Common myeloid progenitor, CD34-positive (primary cell): ENCODE results near the gene MAGEA6.
"Not testable (repeated sequence)": the region's sequence is repeated elsewhere in the genome, so short reads cannot be mapped to it uniquely, and the experiment has no call there.

Experiments
- CTCF ChIA-PET: fragments of 350-600 bp; sonication (Branson Sonifier 250); formaldehyde crosslinking; loops from one replicate; lab custom pipeline; 2021; ENCODE audit warnings: antibody characterized with exemption; lab: Charles Lee
- POLR2A ChIA-PET: fragments of 350-600 bp; sonication (Branson Sonifier 250); formaldehyde crosslinking; loops from one replicate; lab custom pipeline; 2021; ENCODE audit warnings: antibody characterized with exemption; lab: Charles Lee
- DNase-seq, 3 donors: peaks; one replicate each; pipeline versions ENCODE4 v3.0.0 to v3.0.0-alpha.2; 2013
- H3K27ac ChIP-seq, 2 experiments: 1 replicate in 1 of 2; 2 replicates in 1 of 2; pipeline ENCODE4 v1.7.0; 2013; ENCODE audit warnings: inconsistent platforms in 2 of 2, low read length in 2 of 2, mild to moderate bottlenecking in 2 of 2, low read depth in 1 of 2, moderate library complexity in 1 of 2; ENCODE audit not compliant: severe bottlenecking in 2 of 2, insufficient read depth in 1 of 2, poor library complexity in 1 of 2
- H3K27me3 ChIP-seq, 5 experiments: replicated peaks in 2 of 5; 1 replicate in 3 of 5; 2 replicates in 2 of 5; pipeline versions ENCODE4 v1.6.1 to v1.7.0; 2013; ENCODE audit warnings: low read length in 4 of 5, mild to moderate bottlenecking in 2 of 5, moderate library complexity in 2 of 5, inconsistent platforms in 1 of 5; ENCODE audit not compliant: insufficient read depth in 5 of 5, control insufficient read depth in 4 of 5
- H3K36me3 ChIP-seq, 4 experiments: 1 replicate in 2 of 4; 2 replicates in 2 of 4; pipeline versions ENCODE4 v1.6.1 to v1.7.0; 2013; ENCODE audit warnings: low read length in 3 of 4, control low read depth in 1 of 4, mild to moderate bottlenecking in 1 of 4; ENCODE audit not compliant: control insufficient read depth in 4 of 4, insufficient read depth in 4 of 4
- H3K4me1 ChIP-seq, 4 experiments: 1 replicate in 3 of 4; 2 replicates in 1 of 4; pipeline versions ENCODE4 v1.6.1 to v1.7.1; 2013; ENCODE audit warnings: low read length in 3 of 4, mild to moderate bottlenecking in 3 of 4, control low read depth in 1 of 4, inconsistent platforms in 1 of 4, moderate library complexity in 1 of 4; ENCODE audit not compliant: control insufficient read depth in 4 of 4, insufficient read depth in 4 of 4; ENCODE audit errors: control extremely low read depth in 1 of 4
- H3K4me3 ChIP-seq, 7 experiments: 1 replicate in 4 of 7; 2 replicates in 3 of 7; pipeline versions ENCODE4 v1.5.1 to v1.7.0; 2013; ENCODE audit warnings: mild to moderate bottlenecking in 7 of 7, low read length in 6 of 7, moderate library complexity in 6 of 7, inconsistent platforms in 2 of 7, low read depth in 2 of 7, control low read depth in 1 of 7; ENCODE audit not compliant: insufficient read depth in 4 of 7, control insufficient read depth in 1 of 7; ENCODE audit errors: extremely low read depth in 1 of 7
- H3K9me3 ChIP-seq, 5 experiments: 1 replicate in 4 of 5; 2 replicates in 1 of 5; pipeline versions ENCODE4 v1.6.1 to v1.7.1; 2013; ENCODE audit warnings: low read length in 4 of 5, mild to moderate bottlenecking in 2 of 5, inconsistent platforms in 1 of 5, low read depth in 1 of 5, moderate library complexity in 1 of 5; ENCODE audit not compliant: control insufficient read depth in 4 of 5, insufficient read depth in 2 of 5; ENCODE audit errors: control extremely low read depth in 1 of 5
- WGBS: methylation state at CpG from one replicate; pipeline ENCODE4 v1.1.5; 2013; ENCODE audit not compliant: insufficient coverage; 5-methylcytosine and 5-hydroxymethylcytosine counted together

Gene MAGEA6

DNA sequence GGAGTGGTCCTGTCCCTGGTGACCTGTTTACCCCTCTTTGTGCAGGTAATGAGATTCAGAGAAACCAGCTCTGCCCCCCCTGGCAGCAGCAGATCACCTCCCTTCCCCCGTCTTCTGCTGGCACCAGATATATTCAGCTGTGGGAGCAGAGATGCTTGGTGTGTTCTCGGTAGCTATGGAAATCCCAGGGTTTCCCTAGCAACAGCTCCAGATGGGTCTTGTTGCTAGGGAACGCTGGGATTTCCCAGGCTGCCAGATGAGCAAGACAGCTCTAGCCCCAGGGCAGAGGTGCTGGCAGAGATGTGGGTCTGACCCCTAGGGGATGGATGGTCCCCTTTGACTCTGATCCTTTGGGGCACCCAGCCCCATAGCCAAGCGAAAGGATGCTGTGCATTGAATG lies 40.9 kb upstream of the MAGEA6 start:
- WGBS = 59% methylated on average over 4 of the region's 4 CpGs
- POLR2A ChIA-PET = no interaction called here
- H3K4me1 ChIP-seq = peaks cover 0 to 2% (median 0%) of the 10 kb centered on the region in 4 experiments
- no peak overlapping the region for H3K27ac ChIP-seq
- DNase-seq = no peak
- no peaks in the 10 kb centered on the region for H3K36me3 ChIP-seq
- no peaks in the 10 kb centered on the region for H3K9me3 ChIP-seq
- no peak overlapping the region for H3K4me3 ChIP-seq
- CTCF ChIA-PET = no interaction called here
- H3K27me3 ChIP-seq = peaks cover 0 to 8% (median 0%) of the 10 kb centered on the region in 5 experiments

- H3K4me3 ChIP-seq = no peak overlapping the region
- H3K27me3 ChIP-seq = peaks cover 0 to 13% (median 0%) of the 10 kb centered on the region in 5 experiments
- DNase-seq = no peak
- H3K4me1 ChIP-seq = peaks cover 0 to 3% (median 0%) of the 10 kb centered on the region in 4 experiments
- POLR2A ChIA-PET = no interaction called here
- CTCF ChIA-PET = no interaction called here
- no peaks in the 10 kb centered on the region for H3K36me3 ChIP-seq
- 96% methylated on average over 4 of the region's 4 CpGs for WGBS
- H3K9me3 ChIP-seq = no peaks in the 10 kb centered on the region
- H3K27ac ChIP-seq = no peak overlapping the region
Measured at GRCh38 chrX:152806035-152806434, 36.5 kb upstream of the MAGEA6 start.

DNA sequence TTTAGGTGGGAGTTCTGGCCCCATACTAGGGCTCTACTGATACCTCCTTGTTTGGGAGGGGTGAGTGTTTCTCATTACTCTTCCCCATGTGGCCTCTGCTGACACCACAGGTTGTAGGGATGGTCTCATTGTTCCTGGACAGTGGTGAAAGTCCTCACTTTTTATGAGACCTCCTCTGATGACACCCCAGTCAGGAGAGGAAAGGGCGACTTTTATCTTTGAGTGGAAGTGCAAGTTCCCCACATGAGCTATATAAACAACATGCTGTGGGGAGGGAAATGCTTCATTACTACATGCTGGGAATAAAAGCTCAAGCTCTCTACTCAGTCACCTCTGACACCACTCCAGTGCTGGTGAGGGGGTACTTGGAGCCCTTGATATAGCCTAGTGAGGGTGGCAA lies 29.5 kb upstream of the MAGEA6 start:
- POLR2A ChIA-PET = no interaction called here
- Histone ChIP-seq H3K27ac (no peak overlapping the region), H3K9me3 (no peaks in the 10 kb centered on the region), H3K36me3 (no peaks in the 10 kb centered on the region), H3K4me3 (no peak overlapping the region), H3K27me3 (peaks cover 0 to 6% (median 0%) of the 10 kb centered on the region in 5 experiments), H3K4me1 (peaks cover 0 to 5% (median 0%) of the 10 kb centered on the region in 4 experiments)
- no peak for DNase-seq
- WGBS = no CpG with 5 or more reads among the region's 1 CpG
- CTCF ChIA-PET = no interaction called here

GRCh38 chrX:152787062-152787461 lies 17.6 kb upstream of the MAGEA6 start:
- H3K4me1 ChIP-seq, H3K27ac ChIP-seq, POLR2A ChIA-PET, H3K27me3 ChIP-seq, DNase-seq, H3K36me3 ChIP-seq, H3K9me3 ChIP-seq, H3K4me3 ChIP-seq, CTCF ChIA-PET: not testable (repeated sequence)
- WGBS = no CpG with 5 or more reads among the region's 3 CpGs

GRCh38 chrX:152766562-152766961 lies 2.9 kb downstream of the MAGEA6 start:
- POLR2A ChIA-PET, H3K9me3 ChIP-seq, DNase-seq, H3K36me3 ChIP-seq, H3K27ac ChIP-seq, H3K4me1 ChIP-seq, H3K27me3 ChIP-seq, CTCF ChIA-PET, H3K4me3 ChIP-seq: not testable (repeated sequence)
- WGBS = 84% methylated on average over 6 of the region's 9 CpGs

DNA sequence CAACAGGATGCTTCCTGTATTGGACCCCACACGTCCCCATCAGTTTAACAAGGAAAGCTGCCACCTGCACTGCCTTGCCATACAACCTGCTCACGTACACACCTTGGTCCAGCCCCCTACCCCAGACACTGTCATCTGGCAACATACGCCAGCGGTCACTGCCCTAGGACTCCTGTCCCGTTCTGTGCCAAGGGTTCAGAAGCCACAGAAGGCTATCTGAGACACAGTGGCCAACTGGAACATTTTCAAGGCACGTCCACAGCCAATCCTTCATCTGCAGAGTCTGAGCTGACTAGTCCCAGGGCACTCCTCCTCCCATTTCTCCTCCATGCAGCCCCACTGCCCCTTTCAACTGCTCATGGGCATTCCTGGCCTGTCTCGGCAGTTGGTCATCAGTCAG lies 7.9 kb downstream of the MAGEA6 start:
- H3K36me3 ChIP-seq, H3K4me1 ChIP-seq, H3K27me3 ChIP-seq, POLR2A ChIA-PET, CTCF ChIA-PET, H3K9me3 ChIP-seq, H3K27ac ChIP-seq, DNase-seq, H3K4me3 ChIP-seq: not testable (repeated sequence)
- WGBS = no CpG with 5 or more reads among the region's 7 CpGs

DNA sequence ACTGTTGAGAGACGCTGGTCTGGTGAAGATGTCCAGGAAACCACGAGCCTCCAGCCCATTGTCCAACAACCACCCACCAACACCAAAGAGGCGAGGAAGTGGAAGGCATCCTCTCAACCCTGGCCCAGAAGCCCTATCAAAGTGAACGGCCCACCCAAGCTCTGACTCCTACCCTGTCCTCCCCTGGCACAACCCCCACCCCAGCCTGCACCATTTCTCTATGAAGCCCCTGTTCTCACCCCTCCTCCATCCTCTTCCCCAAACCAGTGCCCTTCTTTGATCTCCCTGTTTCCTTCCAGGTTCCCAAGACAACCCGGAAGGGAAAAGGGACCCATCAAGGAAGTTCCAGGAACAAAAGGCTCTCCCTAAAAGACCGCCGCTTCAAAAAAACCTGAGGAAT lies 9.9 kb downstream of the MAGEA6 start:
- H3K9me3 ChIP-seq, DNase-seq, POLR2A ChIA-PET, H3K4me3 ChIP-seq, H3K27ac ChIP-seq, H3K4me1 ChIP-seq, H3K27me3 ChIP-seq, CTCF ChIA-PET, H3K36me3 ChIP-seq: not testable (repeated sequence)
- no CpG with 5 or more reads among the region's 7 CpGs for WGBS
